NCI-H82 (cell line): ENCODE data around the gene CELA2B.
A peak's percentile ranks its signal among the peaks of the same experiment; 100 is the strongest.
"Not testable (repeated sequence)": the region's sequence is repeated elsewhere in the genome, so short reads cannot be mapped to it uniquely, and the experiment has no call there.

Experiments
- DNase-seq: peaks from one replicate; lab custom pipeline; 2025; lab: John Stamatoyannopoulos, UW

CELA2B gene

DNA sequence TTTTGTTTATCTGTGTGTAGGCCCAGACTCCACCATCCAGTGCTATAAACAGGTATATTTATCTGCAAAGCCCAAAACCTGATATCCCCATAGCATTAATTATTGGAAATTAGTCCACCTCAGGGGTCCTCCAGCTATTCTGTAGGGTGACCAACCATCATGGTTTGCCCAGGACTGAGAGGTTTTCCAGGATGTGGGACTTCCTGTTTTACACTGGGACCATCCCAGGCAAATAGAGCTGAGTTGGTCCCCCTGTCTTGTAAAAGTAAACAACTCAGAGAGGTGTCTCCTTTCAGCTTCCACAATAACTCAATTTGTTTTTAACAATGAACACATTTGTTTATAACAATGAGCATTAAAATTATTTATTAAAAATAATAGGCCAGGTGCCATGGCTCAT is 7.8 kb upstream of the CELA2B start:
- no peak for DNase-seq

DNA sequence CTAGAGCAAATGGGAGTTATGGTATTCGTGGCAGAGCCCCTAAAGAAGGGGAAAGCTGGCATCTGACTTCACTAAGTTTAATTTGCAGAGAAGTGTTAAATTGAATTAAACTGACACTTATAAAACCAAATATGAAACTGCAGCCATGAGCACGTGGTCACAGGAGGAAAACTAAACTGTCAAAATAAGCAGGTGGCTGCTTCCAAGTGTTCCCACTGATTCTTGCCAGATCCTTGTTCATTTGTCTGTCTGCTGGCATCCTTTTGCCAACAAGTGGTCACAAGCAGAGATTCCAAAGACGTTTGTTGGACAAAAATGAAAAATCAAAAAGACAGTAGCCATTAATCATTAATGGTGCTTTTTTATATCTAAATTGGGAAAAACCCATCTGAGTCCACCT is 6.5 kb upstream of the CELA2B start:
- DNase-seq: no peak

GRCh38 chr1:15469821-15470448 is 6.0 kb upstream of the CELA2B start:
- DNase-seq: peak; percentile 58

DNA sequence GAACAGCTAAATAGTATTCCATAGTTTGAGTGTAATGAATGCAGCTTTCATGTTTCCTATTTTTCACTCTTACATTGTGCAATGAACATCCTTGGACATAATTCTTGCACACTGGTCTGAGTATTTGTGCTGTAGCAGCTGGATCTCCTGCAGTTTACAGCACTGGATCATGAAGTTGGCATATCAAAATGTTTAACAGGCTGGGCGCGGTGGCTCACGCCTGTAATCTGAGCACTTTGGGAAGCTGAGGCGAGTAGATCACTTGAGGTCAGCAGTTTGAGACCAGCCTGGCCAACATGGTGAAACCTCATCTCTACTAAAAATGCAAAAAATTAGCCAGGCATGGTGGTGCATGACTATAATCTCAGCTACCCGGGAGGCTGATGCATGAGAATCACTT is 4.8 kb upstream of the CELA2B start:
- DNase-seq: not testable (repeated sequence)

GRCh38 chr1:15471723-15472122 is 4.2 kb upstream of the CELA2B start:
- DNase-seq: not testable (repeated sequence)

GRCh38 chr1:15472587-15472986 is 3.3 kb upstream of the CELA2B start:
- no peak for DNase-seq

- no peak for DNase-seq
Measured at GRCh38 chr1:15476927-15477326, 1.0 kb downstream of the CELA2B start.

DNA sequence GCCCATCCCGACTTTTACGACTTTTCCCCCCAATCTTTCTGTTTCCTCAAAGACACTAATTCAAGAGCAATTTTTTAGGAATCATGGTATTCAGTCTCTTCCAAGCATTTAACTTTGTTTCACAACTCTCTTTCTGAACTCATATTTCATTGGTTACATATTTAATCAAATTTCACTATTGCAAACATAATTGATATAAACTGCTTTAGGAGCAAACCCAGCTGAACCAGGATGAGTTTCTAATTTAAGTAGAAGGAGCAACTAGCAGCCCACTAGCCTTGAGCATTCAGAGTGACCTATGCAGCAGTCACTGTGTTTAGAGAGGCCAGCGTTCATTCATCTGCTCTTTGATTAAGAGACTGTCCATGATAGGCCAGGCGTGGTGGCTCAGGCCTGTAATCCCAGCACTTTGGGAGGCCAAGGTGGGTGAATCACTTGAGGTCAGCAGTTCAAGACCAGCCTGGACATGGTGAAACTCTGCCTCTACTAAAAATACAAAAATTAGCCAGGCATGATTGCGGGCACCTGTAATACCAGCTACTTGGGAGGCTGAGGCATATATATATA is 1.8 kb downstream of the CELA2B start:
- no peak for DNase-seq

DNA sequence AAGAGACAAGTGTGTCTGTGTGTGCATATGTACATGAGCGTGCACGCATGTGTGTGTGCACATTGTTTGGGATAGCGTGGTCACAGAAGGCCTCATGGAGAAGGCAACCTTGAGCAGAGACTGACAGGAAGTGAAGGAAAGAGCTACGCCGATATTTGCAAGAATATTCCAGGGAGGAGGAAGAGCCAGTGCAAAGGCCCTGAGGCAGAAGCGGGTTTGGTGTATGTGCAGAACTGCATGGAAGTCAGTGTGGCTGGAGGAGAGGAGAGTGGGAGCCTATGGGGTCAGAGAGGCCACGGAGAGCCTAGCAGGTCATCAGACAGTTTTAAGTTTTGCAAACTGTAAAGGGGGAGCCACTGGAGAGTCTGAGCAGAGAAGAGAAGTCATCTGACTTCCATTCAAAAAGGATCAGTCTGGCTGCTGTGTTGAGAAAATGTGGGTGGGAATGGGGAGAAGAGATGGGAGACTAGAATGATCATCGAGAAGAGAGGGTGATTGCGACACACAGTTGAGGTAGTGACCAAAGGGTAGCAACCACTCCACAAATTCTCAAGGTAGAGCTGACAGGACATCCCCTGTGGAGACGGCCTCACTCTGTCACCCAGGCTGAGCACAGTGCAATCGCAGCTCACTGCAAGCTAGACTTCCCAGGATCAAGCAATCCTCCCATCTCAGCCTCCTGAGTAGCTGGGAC is 3.9 kb downstream of the CELA2B start:
- DNase-seq: no peak

GRCh38 chr1:15482455-15482854 is 6.6 kb downstream of the CELA2B start:
- not testable (repeated sequence) for DNase-seq

DNA sequence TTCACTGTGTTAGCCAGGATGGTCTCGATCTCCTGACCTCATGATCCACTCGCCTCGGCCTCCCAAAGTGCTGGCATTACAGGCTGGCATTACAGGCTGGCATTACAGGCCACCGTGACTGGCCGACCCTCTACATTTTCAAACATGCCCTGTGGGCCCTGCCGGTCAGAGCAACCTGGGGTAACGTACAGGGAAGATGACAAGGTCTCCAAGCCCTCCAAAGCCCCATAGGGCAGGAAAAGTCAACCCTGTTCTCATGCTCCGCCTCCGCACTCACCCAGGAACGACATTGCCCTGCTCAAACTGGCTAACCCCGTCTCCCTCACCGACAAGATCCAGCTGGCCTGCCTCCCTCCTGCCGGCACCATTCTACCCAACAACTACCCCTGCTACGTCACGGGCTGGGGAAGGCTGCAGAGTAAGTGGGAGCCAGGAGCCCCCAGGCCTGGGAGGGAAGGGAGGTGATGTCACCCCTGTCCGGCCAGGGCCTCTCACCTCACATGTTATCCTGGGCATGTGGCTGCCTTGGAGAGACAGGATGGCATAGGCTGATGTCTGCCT is 7.2 kb downstream of the CELA2B start:
- not testable (repeated sequence) for DNase-seq

DNA sequence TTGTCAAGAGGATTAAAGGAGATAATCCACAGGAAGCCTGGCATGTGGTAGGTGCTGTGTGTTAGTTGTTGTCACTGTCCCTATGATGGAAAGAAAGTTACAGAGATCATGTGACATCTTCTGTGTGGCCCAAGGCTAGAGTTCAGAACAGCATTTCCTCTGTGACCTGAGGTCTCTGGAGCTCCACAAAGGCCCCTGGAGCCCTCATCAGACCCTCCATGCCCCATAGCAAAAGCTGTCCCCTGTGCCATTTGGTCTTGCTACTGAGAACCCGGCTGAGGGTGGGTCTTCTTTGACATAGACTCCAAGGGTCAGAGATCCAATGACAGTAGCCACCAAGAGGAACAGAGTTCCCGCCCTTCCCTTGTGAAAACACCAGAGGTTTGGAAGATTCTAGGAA is 8.1 kb downstream of the CELA2B start:
- DNase-seq: peak; percentile 89

- DNase-seq: not testable (repeated sequence)
Measured at GRCh38 chr1:15484443-15484842, 8.5 kb downstream of the CELA2B start.

DNA sequence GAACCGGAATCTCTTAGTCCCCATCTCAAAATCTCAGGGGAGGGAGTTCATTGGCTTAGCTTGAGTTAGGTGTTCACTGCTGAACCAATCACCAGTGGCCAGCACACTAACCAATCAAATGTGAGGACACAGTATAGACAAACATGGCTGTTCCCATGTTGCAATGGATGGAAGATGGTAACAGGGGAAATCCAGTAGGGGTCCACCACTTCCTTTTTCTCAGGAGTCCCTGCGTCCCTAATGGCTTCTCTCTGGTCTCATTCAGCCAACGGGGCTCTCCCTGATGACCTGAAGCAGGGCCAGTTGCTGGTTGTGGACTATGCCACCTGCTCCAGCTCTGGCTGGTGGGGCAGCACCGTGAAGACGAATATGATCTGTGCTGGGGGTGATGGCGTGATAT is 9.7 kb downstream of the CELA2B start:
- no peak for DNase-seq

GRCh38 chr1:15486844-15487610 is 11.1 kb downstream of the CELA2B start:
- DNase-seq: not testable (repeated sequence)

- no peak for DNase-seq
Measured at GRCh38 chr1:15488371-15488770, 12.5 kb downstream of the CELA2B start.

DNA sequence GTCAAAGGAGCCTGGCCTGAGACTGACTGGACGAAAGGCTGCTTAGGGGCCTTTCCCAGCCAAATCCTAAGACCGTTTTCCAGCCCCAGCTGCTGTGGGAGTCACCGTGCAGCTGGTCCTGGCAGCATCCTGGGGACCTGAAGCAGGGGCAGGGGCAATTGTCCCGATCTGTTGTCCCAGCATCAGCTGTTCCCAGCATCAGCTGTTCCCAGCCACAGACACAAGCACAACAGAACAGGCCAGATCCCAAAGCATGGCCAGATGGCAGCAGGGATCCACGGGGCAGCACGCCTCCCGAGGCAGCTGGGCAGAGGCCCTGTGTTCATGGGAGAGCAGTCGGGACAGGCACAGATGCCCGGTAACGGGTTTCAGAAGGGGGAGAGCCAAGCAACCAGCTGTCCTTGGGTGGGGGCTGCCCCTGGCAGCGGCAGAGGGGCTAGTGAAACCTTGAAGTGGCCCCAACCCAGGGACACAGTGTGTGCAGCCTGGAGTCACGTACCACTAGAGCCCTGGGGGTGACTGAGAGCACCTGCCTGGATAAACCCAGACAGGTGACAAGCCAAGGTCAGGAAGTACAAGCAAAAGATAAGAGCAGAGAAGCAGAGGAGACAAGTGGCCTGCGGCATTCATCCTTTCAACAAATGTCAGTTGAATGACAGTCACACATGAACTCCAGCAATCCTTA is 13.3 kb downstream of the CELA2B start:
- peak; percentile 84 for DNase-seq

- DNase-seq: not testable (repeated sequence)
Measured at GRCh38 chr1:15491010-15491409, 15.1 kb downstream of the CELA2B start.

DNA sequence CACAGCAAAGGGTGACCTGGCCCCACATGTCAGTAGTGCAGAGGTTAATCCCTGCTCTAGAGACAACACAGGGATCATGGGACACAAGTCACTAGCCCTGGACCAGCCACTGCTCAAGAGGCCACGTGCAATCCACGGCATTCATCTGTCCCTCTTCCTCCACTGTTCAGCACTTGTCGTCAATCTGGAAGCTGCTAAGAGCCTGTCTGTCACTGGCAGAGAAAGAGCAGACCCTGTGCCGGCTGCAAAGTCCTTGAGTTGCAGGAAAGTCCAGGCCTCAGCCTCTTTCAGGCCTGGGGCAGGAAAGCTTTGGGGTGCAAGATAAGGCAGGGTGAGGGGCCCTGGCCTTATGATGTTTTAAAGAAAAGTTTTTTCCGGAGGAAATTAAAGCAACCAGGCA is 16.7 kb downstream of the CELA2B start:
- no peak for DNase-seq

DNA sequence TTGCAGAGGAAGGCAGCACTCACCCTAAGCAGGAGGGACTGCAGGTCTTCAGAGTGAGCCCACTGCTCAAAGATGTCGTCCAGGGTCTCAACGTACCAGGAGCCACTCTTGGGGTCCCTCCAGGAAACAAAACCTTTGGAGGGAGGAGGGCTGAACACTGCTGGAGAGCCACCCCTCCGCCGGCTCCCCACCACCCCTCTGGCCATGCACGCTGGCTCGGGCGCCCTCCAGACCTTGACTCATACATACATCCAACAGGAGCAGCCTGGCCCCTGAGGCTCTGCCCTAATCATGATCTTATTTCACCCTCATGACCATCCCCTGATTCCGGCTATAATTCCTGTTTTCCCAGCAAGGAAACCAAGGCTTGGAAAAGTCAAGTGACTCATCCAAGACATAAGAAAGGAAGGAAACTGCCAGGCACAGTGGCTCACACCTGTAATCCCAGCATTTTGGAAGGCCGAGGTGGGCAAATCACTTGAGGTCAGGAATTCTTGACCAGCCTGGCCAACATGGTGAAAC is 18.0 kb downstream of the CELA2B start:
- DNase-seq: no peak
